M059J (cell line): ENCODE measurements around the gene DTYMK. TPM values are rescaled to one million over a fixed set of nuclear protein-coding genes. Genes with fewer than 3 reads are reported as not detected.

Source experiments
- DNase-seq: peaks from one replicate; pipeline ENCODE4 v3.0.0-alpha.2; 2012; ENCODE audit warnings: low read depth
- total RNA-seq: library from RNA; depleted of rRNA; stranded (reverse); fragments of >200 nt; shearing (Covaris generic); gene quantifications from 2 replicates; pipeline ENCODE4 v1.2.3, GENCODE V29; 2014

The DTYMK gene
- total RNA-seq, 1 experiment from 2014 or later: 49.3 TPM

- DNase-seq: no peak
Measured at GRCh38 chr2:241649927-241650326, 36.7 kb downstream of the DTYMK start.

DNA sequence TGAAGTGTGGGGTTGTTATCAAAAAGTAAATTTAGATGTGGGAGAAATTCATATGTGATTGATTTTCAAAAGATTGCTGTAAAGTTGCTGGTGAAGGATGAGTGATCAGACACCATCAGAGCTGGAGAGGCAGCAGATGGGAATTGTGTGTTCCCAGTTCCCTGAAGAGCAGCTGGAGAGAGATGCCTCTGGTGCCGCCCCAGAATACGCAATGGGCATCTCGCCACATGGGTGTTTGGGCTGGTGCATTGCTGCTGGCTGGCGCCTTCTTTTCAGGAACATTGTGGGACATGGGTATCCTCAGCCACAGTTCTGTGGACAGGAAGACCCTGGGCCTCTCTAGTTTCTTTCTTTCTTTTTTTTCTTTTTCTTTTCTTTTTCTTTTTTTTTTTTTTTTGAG lies 37.2 kb downstream of the DTYMK start:
- DNase-seq: no peak

DNA sequence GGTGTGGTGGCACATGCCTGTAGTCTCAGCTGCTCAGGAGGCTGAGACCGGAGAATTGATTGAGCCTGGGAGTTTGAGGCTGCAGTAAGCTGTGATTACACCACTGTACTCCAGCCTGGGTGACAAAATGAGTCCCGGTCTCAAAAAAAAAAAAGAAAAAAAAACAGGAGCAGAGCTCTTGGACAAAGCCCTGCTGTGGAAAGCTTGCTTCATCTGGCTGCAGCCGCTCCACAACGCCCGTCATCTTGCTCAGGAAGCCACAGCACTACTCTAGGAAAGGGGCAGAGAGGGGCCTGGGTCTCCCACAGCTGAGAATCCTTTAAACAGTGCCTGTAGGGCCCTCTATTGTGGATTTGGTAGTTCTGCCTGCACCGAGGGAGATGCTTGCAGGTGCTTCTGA lies 38.2 kb downstream of the DTYMK start:
- DNase-seq: no peak

GRCh38 chr2:241645915-241646645 lies 40.5 kb downstream of the DTYMK start:
- DNase-seq: no peak

GRCh38 chr2:241645056-241645914 lies 41.3 kb downstream of the DTYMK start:
- no peak for DNase-seq

- DNase-seq: no peak
Measured at GRCh38 chr2:241641631-241642030, 45.0 kb downstream of the DTYMK start.

DNA sequence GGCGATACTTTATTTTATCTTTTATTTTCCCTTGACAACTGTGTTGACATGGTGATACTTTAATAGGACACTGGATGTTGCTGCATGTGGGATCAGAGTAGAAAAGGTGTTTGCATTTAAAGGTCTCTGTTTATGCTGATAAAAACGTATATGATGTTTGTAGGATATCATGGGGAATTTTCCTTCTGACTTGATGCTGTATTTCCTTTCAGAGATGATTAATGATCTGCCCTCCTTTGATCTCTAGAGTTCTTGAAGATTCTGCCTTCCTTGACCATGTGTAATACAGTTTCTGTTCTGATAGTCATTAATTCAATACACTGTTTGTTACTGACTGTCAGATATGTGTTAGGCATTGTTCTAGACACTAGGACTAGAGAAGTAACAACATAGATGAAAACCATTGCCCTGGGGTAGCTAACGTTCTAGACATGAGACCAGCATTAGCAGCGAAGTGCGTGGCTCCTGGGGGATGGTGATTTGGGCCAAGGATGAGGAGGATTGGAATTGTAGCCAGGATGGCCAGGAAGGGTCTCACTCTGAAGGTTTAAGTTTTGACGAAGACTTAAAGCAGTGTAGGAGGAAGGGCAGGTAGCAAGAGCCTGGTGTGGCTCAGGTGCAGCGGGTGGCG lies 46.3 kb downstream of the DTYMK start:
- DNase-seq: no peak

DNA sequence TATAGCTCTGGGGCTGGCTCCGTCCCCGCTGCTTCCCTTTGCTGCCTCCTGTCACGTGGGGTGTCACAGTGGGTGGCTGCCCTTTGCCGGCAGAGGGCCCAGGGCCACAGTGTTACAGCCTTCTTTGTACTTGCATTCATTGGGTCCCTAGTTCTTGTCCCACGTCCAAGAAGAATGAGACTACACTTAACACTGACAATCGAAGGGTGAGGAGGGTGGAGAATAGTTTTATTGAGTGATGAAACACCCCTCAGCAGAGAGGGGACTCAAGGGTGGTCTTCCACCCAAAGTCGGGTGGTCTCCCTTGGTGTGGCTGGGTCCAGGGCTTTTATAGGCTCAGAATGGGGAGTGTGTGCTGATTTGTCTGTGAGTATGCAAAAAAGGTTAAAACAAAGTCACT lies 47.2 kb downstream of the DTYMK start:
- DNase-seq: no peak

- DNase-seq: no peak
Measured at GRCh38 chr2:241638940-241639339, 47.7 kb downstream of the DTYMK start.

DNA sequence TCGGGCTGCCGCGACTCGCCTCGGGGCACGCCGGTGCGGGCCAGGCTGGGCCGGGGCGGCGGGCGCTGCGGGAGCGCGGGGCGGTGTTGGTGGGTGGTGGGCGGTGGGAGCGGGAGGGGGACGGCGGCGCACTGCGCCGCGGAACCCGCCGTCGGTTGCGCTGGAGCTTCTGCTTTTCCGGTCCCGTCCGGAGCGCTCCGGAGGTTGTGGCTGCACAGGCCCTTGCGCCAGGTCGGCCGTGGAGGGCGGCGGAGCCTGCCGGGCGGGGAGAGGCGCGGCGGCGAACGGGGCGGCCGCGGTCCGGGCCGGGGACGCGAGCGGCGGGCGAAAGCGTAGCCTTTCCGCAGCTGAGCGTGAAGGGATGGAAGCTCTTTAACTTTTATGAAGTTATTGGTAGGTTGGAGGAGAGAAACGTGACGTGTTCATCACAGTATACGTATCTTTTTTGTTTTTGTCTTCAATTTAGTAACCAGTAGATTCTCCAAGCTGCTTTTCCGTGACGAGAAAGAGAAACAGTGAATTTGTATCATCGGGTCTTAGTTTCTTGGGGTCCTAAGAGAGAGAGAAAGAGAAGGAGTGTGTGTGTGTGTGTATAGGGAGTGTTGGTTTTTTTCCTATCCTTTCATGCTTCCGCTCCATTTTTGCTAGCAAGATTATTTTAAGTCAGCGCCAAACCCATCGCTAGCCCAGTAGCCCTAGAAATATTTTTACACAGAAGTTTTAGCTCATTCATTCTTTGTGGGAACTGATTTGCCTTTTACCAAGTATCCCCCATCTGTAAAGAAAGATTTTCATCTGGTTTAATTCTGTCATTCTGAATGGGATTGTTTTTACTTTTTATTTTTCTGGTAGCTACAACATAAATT lies 48.6 kb downstream of the DTYMK start:
- peak; percentile 8 for DNase-seq

DNA sequence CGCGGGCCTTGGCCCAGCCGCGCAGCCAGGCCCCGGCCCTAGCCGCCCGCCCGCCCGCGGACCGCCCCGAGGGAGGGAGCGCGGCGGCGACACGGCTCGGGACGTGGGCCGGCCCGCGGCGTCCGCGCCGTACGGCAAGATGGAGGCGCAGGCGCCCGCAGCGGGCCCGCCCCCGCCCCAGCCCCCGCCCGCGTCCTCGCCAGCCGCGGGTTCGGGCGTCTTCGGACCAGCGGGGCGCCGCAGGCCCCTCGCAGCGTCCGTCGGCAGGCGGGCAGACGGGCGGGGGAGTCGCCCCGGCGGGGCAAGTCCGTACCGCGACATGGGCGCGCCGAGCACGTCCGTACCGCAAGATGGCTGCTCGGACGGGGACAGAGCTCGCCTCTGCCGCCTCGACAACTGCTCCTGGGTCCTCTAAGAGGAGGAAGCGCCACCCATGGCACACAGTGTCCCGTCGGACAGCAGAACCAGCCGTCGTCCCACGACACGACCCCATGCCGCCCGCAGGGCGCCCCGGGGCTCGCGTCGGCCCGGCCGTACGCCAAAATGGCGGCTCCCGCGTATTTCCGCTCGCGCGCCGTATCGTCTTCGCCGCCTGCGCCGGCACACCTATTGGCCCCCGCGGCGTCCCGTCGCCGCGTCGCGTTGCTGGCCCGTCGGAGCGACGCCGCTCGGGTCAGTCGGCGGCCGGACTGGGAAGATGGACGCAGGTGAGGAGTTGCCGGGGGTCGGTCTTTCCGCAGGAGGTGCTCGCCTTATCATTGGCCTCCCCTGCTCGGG lies 49.4 kb downstream of the DTYMK start, which contains the start of the genes ATG4B and THAP4:
Gene ATG4B (plus strand): TSS at position 676 of the 777 bp plus-strand sequence. CDS start 22 bp downstream, at position 698.
Gene THAP4 (minus strand): TSS at position 141 of the 777 bp plus-strand sequence. CDS start 141 bp downstream, outside the sequence.
- peak; percentile 74 for DNase-seq

DNA sequence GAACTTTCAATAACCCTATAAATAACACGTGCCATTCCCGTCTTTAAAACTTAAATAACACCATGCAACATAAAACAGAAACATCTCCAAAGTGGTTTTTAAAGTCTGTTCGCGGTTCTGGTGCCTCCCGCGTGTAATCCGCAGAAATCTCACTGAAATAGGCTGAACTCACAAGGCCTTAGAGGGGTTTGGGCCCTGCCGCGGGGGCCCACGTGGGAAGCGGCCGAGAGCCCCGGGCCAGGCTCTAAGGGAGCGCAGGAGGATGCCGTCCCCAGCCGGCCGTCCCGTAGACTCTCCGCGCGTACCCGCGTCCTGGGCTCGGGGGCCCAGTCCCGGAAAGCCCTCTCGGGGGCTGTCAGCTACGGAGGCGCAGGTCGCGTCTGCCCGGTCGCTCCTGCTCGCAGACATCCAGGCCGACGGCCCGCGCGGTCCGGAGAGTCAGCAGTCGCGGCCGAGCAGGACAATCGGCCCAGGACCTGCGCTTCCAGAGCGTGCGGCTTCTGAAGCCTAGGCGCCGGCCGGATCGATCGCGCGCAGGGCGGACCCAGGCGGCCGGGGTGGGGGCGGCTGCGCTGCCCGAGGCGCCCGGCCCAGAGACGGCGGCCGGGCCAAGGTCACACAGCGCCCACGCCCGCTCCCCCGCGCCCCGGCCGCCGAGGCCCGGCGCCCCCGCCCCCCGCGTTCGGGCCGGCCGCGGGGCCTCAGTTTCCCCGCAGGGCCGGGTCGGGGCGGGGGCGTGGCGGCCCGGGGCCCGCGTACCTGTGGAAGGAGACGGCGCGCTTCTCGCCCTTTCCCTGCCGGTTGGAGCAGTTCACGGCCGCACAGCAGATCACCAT lies 50.2 kb downstream of the DTYMK start:
- peak; percentile 39 for DNase-seq

DNA sequence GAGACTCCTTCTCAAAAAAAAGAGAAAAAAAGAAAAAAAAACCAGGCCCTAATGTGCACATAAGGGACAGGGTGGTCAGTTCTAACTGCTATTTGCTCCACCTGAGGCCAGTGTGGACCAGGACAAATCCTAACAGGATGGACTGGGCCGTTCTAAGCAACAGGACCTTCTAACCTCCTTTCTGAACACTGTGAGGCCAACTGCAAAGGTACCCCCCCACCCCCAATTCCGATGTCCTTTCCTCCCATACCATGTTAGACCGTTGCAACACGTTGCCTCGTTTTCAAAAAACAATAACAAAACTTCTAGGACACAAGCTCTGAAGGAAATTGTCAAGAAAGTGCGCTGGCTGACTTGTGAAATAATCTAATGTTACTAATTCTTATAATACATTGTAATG lies 50.9 kb downstream of the DTYMK start:
- no peak for DNase-seq

- DNase-seq: no peak
Measured at GRCh38 chr2:241633561-241633960, 53.1 kb downstream of the DTYMK start.

GRCh38 chr2:241632478-241633325 lies 53.9 kb downstream of the DTYMK start:
- DNase-seq: no peak

DNA sequence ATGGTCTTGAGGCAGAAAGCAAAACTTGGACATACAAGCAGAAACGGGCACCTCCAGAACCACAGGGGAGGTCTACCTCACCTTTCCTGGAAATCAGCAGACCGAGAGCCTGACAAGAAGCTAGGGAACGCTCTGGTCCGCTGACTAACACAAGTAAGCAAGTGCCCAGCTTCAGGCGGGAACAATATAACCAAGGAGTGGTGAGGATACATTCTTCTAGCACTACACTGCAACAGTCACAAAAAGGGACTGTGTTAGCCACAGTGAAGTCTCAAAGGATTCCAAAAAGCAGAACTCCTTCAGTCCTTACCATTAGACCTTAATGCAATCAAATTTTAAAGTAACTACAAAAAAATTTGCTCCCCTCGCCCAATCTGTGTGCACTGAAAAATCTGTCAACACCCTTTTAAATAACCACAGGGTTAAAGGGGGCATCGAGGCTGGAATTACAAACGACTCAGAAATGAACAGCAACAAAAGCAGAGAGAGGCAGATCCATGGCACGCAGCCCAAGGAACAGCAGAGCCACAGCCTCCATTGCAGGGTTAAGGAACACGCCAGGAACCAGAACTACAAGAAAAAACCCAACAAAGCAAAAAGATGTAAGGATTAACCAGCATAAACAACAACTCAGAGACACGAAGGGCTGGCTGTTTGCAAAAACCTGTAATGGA lies 56.7 kb downstream of the DTYMK start:
- DNase-seq: no peak

GRCh38 chr2:241627675-241628074 lies 58.9 kb downstream of the DTYMK start:
- no peak for DNase-seq
